HCEC 1CT (cell line): ENCODE data around the gene TTC38.
A peak's percentile ranks its signal among the peaks of the same experiment; 100 is the strongest.
"Not testable (repeated sequence)": the region's sequence is repeated elsewhere in the genome, so short reads cannot be mapped to it uniquely, and the experiment has no call there.

Experiments
- DNase-seq: peaks from one replicate; pipeline ENCODE4 v3.0.0-alpha.2; 2017

Gene TTC38

GRCh38 chr22:46247443-46247975 lies 20.3 kb upstream of the TTC38 start:
- DNase-seq, result no peak

DNA sequence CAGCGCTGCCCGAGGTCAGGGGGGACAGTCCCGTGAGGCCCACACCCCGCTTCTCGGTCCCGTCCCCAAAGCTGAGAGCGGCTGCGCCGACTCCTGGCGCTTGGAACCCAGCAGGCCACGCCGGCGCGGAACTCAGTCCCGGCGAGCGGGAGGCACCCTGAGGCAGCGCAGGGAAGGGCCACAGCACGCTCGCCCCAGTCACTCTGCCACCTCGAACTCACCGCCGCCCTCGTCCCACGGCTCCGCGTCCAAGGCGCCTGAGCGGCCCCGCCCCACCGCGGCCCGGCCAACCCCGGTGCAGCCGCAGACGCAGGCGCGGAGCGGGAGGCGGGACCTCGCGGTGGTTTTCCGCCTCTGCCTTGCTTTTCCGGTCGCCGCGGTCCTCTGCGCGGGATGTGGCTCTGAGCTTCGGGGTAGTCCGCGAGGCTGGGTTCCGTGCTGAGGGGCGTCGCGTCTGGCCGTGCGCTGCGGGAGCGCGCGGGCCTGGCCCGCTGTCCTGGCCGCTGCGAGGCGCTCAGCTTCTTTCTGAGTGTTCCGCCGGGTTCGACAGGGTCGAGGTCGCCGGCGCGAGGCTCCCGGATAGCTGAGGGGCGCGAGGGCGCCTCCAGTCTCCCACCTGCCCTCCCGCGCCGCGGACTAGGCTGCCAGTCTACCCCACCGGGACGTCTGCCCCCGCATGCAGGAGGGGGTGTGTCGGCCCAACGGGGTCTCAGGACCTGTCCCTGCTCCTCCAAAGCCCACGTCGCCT lies 17.6 kb upstream of the TTC38 start, which contains the start of gene CDPF1:
CDPF1 (minus strand) TSS at position 259 of the 748 bp plus-strand sequence. CDS start 2,009 bp downstream, outside the sequence.
- DNase-seq, result peak; percentile 77

- DNase-seq, result no peak
Measured at GRCh38 chr22:46250783-46251125, 17.1 kb upstream of the TTC38 start.

GRCh38 chr22:46251266-46251665 lies 16.5 kb upstream of the TTC38 start:
- DNase-seq, result no peak

- DNase-seq, result no peak
Measured at GRCh38 chr22:46251816-46252380, 15.9 kb upstream of the TTC38 start.

GRCh38 chr22:46256358-46256958 lies 11.3 kb upstream of the TTC38 start:
- peak; percentile 76 for DNase-seq

DNA sequence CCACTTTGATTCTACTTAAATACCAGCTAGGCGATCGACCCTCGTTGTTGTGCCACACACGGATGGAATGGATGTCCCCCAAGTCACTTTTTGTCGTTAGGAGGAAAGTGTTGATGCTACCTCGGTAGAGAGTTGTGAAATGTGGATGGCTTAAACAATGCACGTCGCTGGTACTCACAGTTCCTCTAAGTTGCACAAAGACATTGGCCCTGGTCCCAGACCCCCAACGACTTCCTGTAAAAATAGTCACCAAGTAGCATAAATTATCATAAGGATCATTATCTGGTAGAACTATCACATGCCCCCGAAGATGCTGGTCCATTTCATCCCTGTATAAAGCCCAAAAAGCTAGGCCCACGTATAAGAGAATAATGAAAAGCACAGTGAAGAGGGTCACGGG lies 8.4 kb upstream of the TTC38 start:
- no peak for DNase-seq

DNA sequence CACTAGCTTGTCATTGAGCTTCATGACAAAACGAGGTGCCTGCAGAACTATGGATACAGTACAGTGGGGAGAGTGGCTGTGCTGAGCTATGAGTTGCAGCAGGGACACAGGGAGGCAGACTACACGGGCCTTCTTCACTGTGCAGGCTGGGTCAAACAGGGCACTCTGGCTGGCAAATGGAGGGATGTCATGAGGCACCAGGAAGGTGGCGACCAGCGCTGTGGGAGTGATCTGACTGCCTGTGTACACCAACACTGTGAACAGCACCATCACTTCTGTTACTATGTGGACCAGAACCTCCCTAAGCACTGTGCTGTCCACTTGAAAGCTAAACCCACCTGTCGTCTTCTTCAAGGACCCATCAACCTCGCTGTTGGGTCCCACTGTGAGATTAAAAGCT lies 7.8 kb upstream of the TTC38 start:
- DNase-seq, result no peak

GRCh38 chr22:46262449-46263215 lies 5.2 kb upstream of the TTC38 start:
- no peak for DNase-seq

DNA sequence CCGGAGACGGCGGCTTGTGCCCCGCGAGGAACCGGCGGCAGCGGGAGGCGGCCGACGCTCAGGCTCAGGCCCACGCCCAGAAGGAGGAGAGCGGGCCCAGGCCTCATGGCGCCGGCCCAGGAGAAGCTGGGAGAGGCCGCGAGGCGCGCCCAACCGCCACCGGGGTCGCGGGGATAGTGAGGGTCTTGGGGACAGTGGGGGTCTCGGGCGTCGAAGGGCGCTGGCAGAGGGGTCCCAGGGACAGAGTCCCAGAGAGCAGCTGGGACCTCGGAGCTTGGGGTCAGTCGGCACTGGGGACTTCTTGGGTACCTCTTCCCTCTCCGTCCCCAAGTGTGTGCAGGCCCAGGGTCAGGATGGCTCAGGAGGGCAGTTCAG lies 4.6 kb upstream of the TTC38 start, which contains the start of gene PKDREJ:
PKDREJ (minus strand) TSS at position 128 of the 375 bp plus-strand sequence; CDS start at position 107, 21 bp downstream.
- DNase-seq, result no peak

DNA sequence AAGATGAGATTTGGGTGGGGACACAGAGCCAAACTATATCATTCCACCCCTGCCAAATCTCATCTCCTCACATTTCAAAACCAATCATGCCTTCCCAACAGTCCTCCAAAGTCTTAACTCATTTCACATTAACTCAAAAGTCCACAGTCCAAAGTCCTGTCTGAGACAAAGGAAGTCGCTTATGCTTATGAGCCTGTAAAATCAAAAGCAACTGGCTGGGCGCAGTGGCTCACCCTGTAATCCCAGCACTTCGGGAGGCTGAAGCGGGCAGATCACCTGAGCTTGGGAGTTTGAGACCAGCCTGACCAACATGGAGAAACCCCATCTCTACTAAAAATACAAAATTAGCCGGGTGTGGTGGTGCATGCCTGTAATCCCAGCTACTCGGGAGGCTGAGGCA lies 3.3 kb upstream of the TTC38 start:
- DNase-seq, result not testable (repeated sequence)

DNA sequence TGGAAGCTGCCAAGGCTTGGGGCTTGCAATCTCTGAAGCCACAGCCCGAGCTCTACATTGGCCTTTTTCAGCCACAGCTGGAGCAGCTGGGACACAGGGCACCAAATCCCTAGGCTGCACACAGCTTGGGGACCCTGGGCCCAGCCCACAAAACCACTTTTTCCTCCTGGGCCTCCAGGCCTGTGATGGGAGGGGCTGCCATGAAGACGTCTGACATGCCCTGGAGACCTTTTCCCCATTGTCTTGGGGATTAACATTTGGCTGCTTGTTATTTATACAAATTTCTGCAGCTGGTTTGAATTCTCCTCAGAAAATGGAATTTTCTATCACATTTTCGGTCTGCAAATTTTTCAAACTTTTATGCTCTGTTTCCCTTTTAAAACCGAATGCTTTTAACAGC lies 2.2 kb upstream of the TTC38 start:
- not testable (repeated sequence) for DNase-seq

DNA sequence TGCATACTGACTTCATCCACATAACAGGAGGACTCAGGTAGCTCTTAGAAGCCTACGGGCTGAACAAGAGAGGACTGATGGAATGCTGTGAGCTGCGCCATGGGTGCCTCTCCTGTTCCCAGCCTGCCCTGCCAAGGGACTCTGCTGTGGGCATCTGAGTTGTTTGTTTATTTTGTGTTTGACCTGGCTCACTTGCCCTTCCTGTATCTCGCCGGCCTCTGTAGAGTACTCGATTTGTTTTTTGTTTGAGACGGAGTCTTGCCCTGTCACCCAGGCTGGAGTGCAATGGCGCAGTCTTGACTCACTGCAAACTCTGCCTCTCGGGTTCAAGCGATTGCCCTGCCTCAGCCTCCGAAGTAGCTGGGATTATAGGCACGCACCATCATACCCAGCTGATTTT lies 1.8 kb downstream of the TTC38 start:
- DNase-seq, result no peak

DNA sequence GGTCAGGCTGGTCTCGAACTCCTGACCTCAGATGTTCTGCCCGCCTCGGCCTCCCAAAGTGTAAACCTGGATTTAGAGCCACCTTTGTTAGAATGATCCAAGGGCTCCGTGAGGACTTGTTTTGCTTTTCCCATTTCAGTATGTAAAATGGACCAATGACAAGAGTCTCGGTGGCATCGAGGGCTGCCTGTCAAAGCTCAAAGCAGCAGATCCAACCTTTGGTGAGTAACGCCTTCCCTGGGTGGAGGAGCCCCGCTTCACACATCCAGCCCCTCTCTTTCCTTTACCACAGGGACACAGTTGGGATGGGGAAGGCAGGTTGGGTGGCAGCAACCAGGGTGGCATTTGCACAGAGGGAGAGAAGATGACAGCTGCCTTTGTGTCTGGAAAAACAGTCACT lies 4.4 kb downstream of the TTC38 start:
- DNase-seq, result no peak

- no peak for DNase-seq
Measured at GRCh38 chr22:46272762-46273431, 5.1 kb downstream of the TTC38 start.

DNA sequence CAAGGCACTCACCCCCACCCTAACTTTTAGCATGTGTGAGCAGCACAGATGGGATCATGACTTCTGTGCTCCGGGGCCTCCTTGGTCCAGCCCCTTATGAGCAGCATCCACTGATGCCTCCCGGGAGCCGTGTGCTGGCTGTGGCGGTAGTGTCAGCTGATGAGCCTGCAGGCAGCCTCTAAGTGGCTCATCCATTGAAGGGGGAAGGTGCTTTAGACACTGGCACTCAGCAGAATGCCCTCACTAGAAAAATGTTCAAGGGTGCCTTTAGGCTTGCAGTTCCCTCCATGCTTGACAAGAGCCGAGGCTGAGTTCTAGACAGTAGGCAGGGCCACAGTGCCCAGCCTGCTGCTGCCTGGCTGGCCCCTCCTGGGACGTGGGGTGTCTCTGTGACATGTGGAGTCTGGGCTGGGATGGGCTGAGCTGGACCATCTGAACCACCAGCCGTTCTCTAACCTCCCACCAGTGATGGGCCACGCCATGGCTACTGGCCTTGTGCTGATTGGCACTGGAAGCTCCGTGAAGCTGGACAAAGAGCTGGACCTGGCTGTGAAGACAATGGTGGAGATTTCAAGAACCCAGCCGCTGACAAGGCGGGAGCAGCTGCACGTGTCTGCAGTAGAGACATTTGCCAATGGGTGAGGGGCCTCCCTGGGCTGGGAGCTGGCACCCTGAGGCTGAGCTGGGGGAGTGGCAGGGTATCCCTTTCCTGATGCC lies 5.8 kb downstream of the TTC38 start:
- no peak for DNase-seq

GRCh38 chr22:46274381-46274780 lies 6.6 kb downstream of the TTC38 start:
- no peak for DNase-seq

GRCh38 chr22:46275455-46276122 lies 7.8 kb downstream of the TTC38 start:
- no peak for DNase-seq

DNA sequence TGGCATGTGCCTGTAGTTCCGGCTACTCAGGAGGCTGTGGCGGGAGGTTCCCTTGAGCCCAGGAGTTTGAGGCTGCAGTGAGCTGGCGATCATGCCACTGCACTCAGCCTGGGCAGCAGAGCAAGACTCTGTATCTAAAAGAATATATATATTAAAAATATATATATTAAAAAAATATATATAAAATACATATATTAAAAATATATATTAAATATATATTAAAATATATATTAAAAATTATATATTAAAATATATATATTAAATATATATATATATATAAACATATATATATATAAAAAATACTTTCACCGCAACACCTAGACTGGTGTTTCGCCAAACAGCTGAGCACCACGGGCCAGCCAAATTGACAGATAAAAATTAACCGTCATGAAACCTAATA lies 8.8 kb downstream of the TTC38 start:
- no peak for DNase-seq

- DNase-seq, result no peak
Measured at GRCh38 chr22:46278656-46279645, 11.1 kb downstream of the TTC38 start.
